HG03108 (cell line): ENCODE results near the gene GIT2.
A peak's percentile ranks its signal among the peaks of the same experiment; 100 is the strongest.
"Not testable (repeated sequence)": the region's sequence is repeated elsewhere in the genome, so short reads cannot be mapped to it uniquely, and the experiment has no call there.

Experiments
- ATAC-seq: cut with Tn5 transposase; IDR thresholded peaks from one replicate; pipeline ENCODE4 v1.9.1; 2021; ENCODE audit warnings: moderate library complexity; ENCODE audit not compliant: unreplicated experiment

Gene GIT2

DNA sequence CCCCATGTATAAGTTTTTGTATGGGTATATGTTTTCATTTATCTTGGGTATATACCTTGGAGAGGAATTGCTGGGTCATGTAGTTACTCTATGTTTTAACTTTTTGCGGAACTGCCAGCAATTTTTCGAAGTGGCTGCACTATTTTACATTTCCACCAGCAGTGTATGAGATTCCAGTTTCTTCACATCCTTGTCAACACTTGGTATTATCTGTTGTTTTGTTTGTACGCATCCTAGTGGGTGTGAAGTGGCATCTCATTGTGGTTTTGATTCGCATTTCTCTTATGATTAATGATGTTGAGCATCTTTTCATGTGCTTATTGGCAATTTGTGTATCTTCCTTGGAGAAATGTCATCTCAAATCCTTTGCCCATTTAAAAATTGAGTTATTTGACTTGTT lies 9.9 kb upstream of the GIT2 start:
- no peak for ATAC-seq

DNA sequence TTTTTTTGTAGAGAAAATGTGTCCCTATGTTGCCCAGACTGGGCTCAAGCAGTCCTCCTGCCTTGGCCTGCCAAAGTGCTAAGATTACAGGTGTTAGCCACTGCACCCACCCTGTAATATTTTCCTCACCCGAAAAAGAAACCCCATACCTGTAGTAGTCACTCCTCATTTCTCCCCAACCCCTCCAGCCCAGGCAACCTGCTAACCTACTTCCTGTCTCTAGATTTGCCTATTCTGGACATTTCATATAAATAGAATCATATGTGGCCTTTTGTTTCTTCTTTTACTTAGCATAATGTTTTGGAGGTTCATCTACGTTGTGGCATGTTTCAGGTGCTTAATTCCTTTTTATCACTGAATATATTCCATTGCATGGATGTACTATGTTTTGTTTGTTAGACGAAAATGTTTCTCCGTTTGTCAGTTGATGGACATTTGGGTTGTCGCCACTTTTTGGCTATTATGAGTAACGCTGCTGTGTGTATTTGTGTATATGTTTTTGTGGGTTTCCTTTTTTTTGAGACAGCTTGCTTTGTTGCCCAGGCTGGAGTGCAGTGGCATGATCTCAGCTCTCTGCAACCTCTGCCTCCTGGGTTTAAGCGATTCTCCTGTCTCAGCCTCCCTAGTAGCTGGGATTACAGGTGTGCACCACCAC lies 9.3 kb upstream of the GIT2 start:
- ATAC-seq = peak; percentile 46

DNA sequence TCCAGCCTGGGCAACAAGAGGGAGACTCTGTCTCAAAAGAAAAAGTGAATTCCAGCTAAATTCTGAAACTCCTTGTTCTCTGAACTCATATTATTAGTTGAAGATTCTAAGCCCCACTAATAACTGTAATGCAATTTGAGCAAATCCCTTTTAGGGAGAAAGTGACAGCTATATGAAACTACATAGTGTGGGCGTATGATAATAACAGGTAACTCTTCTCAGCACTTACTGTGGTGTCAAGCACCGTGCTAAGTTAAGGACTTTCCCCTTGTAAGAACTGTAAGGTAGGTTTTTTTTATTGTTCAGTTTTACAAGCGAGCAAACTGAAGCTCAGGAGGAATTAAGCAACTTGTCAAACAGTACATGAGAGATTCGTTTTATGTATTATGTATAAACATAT lies 8.4 kb upstream of the GIT2 start:
- peak; percentile 54 for ATAC-seq

DNA sequence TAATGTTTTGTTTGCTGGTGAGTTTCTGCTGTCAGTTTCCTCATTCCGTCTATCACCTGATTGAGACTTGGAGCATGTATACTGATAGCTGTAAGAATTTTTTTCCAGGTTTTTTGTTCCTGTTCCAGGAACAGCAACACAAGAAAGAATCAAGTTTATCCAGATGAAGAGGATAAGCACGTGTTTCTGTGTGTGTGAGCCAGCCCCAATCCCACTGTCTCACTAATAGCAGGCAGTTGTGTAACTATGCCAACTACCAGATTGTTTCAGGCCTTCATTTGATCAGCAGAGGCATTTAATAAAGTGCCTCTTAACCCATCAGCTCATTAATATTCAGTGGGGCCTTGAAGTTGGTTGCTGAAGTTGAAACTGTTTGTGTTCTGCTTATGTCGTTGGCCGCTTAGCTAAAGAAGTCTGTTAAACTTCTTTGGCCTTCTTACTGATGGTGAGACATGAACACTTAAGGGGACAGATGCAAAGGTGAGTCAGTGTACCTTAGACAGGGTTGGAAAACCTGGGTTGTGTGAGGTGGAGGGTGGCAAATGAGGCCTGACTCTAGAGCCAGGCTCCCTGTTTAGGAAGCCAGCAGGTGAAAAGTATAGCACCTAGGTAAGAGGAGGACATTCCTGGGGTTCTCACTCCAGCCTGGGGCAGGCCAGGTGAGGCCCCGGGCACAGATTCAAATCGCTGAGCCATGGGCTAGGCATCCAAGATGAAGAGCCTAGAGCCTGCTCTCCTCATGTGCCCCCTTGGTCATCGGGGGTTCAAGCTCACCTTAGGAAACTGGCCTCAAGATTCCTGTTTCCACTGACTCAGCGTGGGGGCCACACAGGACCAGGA lies 6.7 kb upstream of the GIT2 start:
- no peak for ATAC-seq

DNA sequence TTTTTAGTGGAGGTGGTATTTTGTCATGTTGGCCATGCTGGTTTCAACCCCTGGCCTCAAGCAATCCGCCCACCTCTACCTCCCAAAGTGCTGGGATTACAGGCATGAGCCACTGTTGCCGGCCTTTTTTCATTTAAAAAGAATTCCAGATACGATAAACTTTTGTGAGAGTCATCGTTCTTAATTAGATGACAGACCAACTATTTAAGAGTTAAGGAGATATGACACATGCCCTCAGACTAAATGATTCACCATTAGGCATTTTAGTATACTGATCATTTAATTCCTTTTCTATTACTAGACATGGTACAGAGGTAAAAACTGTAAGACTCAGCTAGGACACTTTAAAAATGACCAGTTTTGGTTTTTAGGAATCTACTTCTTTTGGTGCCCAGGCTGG lies 5.4 kb upstream of the GIT2 start:
- no peak for ATAC-seq

DNA sequence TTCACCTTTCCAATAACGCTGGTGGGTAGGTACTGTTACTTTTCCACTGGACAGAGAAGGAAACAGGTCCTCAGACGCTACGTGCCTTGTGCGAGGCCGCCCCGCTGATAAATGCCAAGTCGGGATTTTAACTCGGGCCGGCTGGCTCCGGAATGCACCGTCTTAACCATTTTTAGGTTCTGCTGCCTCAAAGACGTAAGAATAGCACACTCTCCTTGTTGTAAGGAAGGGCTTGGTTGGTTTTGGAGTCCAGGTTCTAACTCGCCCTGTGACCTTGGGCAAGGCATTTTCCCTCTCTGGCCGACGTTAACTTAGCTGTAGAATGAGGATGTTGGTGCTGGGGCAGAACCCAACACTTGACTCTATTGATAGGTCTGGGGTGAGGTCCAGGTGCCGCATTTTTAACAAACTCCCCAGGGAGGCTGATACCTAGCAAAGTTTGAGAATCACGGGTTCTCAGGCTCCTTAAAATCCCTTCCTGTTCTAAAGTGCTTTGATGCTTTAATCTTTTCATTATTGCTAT lies 3.9 kb upstream of the GIT2 start:
- no peak for ATAC-seq

DNA sequence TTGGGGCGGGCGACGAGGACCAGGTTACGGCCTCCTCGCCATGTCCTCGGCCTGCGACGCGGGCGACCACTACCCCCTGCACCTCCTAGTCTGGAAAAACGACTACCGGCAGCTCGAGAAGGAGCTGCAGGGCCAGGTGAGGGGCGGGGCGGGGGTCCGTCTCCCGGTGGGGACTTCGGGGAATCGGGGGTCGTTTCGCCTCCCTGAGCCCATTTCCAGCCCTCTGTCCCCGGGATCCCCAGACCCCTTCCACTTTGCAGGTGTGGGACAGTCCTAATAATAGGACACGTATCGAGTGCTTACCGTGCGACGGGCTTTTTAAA lies 3.4 kb upstream of the GIT2 start:
- no peak for ATAC-seq

DNA sequence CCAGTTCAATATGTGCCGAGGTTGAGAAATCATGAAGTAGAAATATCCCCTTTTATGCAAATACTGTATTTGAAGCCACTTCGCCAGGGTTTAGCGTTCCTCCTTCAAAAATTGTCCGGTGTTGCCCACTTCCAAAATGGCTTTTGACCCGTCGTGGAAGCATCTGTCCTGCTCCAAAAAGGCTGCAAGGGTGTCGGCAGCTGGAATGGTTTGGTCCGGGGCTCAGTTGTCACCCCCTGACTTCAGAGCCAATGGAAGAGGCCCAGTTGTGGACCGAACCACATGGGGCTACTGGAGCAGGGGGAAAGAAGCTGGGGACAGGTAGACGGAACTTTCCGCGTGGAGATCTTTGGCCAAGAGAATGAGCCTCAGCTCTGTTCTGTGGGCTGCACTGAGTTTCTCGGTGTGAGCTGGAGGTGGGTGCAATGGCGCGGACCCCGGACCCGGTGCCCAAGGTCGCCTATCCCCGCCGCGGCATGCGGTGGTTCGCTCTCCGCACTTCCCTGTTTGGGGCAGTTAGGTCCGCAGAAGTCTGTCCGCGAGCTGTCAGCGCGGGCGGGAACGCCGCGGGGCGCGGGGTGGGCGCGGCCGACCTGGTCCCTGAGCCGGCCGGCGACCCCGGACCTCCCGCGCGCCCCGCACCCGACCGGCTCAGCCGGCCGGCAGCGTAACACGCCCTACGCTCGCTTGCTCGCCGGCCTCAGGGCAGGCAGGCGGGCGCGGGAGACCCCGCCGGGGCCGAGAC lies 2.9 kb upstream of the GIT2 start, which contains the start of gene ANKRD13A:
TSS of gene ANKRD13A (plus strand) at position 527 of the 745 bp plus-strand sequence. CDS start 259 bp downstream, outside the sequence.
- peak; percentile 40 for ATAC-seq

DNA sequence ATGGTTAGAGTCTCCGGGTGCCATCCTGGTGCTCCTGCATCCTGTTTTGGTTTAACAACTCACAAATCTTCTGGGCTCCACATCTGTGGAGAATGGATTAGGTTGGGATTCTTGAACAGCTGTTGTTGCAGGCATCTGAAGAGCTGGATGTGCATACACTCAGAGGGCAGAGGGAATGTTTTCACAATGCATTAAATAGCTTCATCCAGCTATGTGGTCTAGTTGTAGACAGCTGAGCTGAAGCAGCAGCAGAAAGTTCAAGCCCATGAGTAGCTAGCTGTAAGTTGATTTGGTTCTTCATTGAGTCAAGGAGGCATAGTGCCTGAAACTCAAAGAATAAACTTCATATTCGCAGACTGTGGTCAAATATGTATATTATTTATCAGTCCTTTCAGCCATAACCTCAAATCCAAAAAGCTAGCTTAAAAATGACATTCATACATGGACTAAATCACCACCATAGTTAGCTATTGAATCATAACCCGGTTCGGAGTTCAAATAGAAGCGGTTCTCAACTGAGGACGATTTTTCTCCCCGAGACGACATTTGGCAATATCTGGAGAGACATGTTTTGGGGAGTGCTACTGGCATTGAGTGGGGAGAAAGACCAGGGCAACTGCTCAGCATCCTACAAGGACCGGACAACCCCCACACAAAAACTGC lies 2.2 kb upstream of the GIT2 start:
- ATAC-seq = no peak

DNA sequence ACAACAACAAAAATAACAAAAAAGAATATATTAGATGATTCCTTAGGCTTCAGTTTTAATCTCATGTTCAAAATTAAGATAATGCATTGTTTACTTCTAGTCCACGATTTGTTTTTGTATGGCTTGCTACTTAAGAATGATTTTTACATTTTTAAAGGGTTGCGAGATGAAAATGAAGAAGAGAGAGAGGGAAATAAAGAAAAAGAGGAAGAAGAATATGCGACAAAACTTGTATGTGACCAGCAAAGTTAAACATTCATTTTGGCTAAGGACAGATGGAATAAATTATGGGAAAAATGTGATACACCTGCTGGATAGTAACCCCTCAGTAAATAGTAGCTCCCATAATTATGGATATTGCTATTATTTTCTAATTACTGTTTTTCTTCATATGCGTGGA lies 1.2 kb upstream of the GIT2 start:
- no peak for ATAC-seq

DNA sequence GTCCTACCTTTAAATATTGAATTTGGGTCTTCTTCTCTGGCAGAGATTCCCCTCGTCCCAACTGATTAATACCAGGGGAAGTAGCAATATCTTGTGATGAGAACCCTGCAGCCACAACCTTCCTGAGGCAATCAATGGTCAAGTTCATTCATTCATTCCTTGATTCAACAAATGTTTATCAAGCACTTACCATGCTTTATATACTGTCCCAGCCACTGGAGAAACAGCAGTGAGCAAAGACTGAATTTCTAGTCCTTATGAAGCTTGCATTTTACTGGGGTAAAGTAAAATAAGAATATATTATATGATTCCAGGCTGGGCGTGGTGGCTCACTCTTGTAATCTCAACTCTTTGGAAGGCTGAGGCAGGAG lies 300 bp upstream of the GIT2 start:
- no peak for ATAC-seq

DNA sequence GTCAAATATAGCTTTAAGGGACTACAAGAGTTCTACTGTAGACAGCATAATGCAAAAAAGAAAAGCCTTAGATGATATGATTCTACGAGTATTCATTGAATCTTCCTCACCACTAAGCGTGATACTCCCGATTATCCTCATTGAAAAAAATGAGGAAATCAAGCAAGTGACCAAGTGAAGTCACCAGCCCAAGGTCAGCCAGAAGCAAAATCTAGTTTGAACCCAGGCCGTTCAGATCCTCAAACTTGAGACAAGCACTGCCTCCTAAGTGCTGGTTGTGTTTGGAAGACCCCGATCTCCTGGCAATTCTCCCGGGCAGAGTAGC lies 845 bp downstream of the GIT2 start:
- no peak for ATAC-seq

DNA sequence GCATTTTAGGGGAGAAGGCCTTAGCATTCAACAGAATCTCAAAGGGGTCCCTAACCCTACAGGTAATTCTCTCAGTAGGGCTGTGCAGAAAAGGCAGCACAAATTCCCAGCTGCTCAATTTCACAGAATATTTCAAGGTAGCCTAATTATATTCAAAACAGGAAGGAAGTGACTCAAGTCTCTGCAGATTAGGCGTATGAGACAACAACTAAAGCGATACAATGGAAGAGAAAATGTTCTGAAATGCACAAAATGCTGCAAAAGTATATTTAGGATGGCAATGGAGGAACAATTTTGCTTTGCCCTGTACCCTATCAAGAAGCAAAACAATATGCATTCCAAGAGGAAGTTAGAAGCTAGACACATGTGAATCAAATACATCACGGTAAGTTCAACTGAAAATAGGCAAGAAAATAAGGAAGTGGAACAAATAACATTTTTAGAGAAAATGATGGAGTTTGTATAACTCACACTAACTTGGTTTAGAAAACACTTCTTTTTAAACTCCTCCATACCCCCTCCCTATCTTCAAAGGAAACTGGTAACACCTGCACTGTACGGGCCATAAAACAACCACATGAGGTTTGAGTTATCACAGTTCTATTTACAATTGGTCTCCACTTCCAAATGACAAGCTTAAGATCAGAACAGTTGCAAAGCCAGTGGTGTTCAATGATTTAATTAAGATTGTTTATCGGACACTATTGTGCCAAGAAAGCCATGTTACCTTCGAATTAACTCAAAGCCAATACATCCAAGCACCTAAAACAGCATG lies 1.6 kb downstream of the GIT2 start:
- ATAC-seq = no peak

DNA sequence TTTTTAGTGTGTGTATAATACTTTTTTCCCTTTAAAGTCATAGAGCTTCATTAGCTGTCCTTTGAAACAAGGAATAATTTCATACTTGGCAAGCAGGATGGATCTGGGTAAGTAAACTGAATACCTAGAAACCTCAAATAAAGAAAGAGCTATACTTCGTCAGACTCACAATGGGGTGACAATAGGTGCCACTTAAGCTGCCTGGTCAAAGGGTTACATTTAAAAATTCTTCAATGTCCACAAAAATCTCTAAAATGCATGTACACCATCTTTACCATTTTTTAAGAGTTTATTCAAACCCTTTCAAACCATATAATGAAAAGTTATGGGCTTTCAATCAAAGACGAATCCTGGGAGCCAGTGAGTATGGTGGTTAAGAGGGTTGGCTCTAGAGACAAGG lies 3.1 kb downstream of the GIT2 start:
- ATAC-seq = no peak

DNA sequence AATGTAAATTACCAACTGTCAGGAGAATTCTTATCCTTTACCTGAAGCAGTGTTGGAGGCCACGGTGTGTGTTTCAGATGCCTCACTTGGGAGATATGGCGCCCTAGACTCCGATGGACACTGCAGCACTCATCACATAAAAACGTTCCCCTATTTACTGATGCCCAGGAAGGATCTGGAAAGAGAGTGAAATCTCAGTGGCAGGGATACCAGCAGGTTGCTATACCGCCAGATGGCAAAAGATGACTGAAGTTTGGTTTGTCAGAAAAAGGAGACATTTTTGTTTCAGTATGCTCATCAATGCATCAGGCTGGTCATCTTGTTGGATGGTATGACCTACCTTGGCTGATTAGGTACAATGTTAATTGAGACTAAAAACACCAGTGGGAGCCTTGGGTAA lies 4.6 kb downstream of the GIT2 start:
- ATAC-seq = no peak

DNA sequence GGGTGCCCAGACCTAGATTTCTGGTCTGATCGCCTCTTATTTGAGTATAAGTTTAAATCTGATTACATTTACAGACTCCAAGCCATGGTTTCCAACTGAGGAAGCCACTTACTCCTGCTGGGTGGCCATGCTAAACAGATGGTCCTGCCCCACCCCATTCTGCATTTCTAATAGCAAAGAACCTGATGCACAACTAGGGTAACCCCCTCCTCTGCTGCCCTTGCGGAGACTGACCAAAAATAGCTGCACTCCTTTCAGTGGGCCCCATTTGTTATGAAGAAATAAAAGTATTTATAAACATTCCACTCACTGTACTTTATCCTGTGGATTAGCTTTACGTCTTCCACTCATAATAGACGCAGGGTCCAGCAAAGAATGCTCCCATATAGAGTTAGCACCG lies 6.8 kb downstream of the GIT2 start:
- ATAC-seq = no peak

DNA sequence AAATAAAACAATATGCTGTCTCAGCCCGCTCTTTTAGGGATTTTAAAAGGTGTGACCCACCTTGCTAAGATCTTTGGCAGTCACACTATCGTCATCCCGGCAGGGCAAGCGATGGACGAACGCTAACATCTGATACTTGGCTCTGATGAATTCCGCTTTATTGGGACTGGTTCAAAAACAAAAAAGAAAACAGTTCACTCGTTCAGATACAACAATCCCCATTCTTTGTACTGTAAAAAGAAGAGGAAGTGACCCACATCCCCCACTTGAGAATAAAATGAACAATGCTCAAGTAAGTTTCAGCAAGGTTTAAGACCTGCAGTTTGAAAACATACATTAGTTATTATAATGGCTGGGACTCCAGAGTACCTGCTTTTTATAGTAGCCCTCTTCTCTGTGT lies 7.3 kb downstream of the GIT2 start:
- no peak for ATAC-seq

DNA sequence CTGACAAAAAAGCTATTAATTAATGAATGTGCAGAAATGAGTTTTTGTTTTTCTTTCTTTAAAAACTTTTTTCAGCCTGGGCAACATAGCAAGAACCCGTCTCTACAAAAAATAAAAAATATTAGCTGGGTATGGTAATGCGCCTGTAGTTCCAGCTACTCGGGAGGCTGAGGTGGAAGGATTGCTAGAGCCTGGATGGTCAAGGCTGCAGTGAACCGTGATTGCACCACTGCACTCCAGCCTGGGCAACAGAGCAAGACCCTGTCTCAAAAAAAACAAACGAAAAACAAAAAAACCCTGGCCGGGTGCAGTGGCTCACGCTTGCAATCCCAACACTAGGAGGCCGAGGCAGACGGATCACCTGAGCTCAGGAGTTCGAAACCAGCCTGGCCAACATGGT lies 7.9 kb downstream of the GIT2 start:
- no peak for ATAC-seq

DNA sequence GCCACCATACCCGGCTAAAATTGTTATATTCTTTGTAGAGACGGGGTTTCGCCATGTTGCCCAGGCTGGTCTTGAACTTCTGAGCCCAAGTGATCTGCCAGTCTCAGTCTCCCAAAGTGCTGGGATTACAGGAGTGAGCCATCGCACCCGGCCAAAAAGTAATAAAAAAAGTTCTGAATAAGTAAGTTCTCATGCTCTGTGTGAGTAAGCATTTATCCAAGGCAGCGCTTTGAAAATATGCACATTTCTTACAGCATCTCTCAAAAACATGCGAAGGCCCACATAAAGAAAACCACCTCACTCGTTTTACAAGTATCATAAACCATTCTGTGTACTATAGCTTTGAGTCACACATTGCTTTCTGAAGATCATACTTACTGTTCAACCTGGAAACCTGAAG lies 8.6 kb downstream of the GIT2 start:
- ATAC-seq = no peak

DNA sequence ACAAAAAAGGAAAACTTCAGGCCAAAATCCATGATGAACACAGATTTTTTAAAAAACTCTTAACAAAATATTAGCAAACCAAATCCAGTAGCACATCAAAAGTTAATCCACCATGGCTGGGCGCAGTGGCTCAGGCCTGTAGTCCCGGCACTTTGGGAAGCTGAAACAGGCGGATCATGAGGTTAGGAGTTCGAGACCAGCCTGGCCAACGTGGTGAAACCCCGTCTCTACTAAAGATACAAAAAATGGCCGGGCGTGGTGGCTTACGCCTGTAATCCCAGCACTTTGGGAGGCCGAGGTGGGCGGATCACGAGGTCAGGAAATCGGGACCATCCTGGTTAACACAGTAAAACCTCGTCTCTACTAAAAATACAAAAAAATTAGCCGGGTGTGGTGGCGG lies 9.9 kb downstream of the GIT2 start:
- ATAC-seq = not testable (repeated sequence)
